Neural cell (in vitro differentiated cells): Measurements from ENCODE around the gene CDCP2. TPM values are rescaled to one million over a fixed set of nuclear protein-coding genes. Genes with fewer than 3 reads are reported as not detected.

Experiments used
- H2AFZ ChIP-seq: fragments of 200-600, 300-800 bp; sonication (generic), shearing (Covaris generic); 2 replicates; pipeline ENCODE4 v1.6.0; 2014; ENCODE audit warnings: low read depth, mild to moderate bottlenecking, antibody characterized with exemption, low read length, moderate library complexity
- H3F3A ChIP-seq: fragments of 200-600 bp; shearing (Covaris generic); 2 replicates; pipeline ENCODE4 v1.6.1; 2016; ENCODE audit warnings: mild to moderate bottlenecking, moderate library complexity, mixed read lengths, antibody characterized with exemption, low read length; ENCODE audit not compliant: insufficient read depth, poor library complexity, severe bottlenecking
- H3K27ac ChIP-seq: fragments of 200-600, 300-800 bp; sonication (generic), shearing (Covaris generic); 2 replicates; pipeline ENCODE4 v1.5.1; 2014; ENCODE audit warnings: mild to moderate bottlenecking, low read length, moderate library complexity
- H3K27me3 ChIP-seq: fragments of 300-800, 200-600 bp; sonication (generic), shearing (Covaris generic); 2 replicates; pipeline ENCODE4 v1.6.0; 2014; ENCODE audit warnings: mild to moderate bottlenecking, low read depth, low read length, moderate library complexity; ENCODE audit not compliant: insufficient read depth
- H3K36me3 ChIP-seq: fragments of 300-800, 200-600 bp; sonication (generic), shearing (Covaris generic); 2 replicates; pipeline ENCODE4 v1.5.1; 2014; ENCODE audit warnings: mild to moderate bottlenecking, antibody characterized with exemption, low read length, moderate library complexity; ENCODE audit not compliant: insufficient read depth
- H3K4me2 ChIP-seq: fragments of 300-800, 200-600 bp; sonication (generic), shearing (Covaris generic); 2 replicates; pipeline ENCODE4 v1.6.0; 2014; ENCODE audit warnings: mild to moderate bottlenecking, low read length
- H3K4me3 ChIP-seq: fragments of 300-800, 200-600 bp; sonication (generic), shearing (Covaris generic); 2 replicates; pipeline ENCODE4 v1.5.1; 2014; ENCODE audit warnings: mild to moderate bottlenecking, low read length, moderate library complexity
- H3K79me2 ChIP-seq: fragments of 200-600 bp; shearing (Covaris generic); replicated peaks from 2 replicates; pipeline ENCODE4 v1.6.0; 2014; ENCODE audit warnings: mild to moderate bottlenecking, low read length, moderate library complexity; ENCODE audit not compliant: insufficient read depth
- H3K9ac ChIP-seq: fragments of 300-800, 200-600 bp; sonication (generic), shearing (Covaris generic); 2 replicates; pipeline ENCODE4 v1.6.1; 2016; ENCODE audit warnings: mild to moderate bottlenecking, low read length, mixed read lengths
- H3K9me2 ChIP-seq: fragments of 200-600 bp; shearing (Covaris generic); 2 replicates; pipeline ENCODE4 v1.6.1; 2016; ENCODE audit warnings: mild to moderate bottlenecking, low read length, mixed read lengths; ENCODE audit not compliant: insufficient read depth
- H3K9me3 ChIP-seq: fragments of 200-600, 300-800 bp; sonication (generic), shearing (Covaris generic); 2 replicates; pipeline ENCODE4 v1.6.1; 2016; ENCODE audit warnings: mild to moderate bottlenecking, mixed run types, low read length, moderate library complexity, mixed read lengths
- H4K20me1 ChIP-seq: fragments of 200-600 bp; shearing (Covaris generic); 2 replicates; pipeline ENCODE4 v1.6.1; 2016; ENCODE audit warnings: mild to moderate bottlenecking, mixed run types; ENCODE audit not compliant: insufficient read depth
- EP300 ChIP-seq: fragments of 450-650 bp; conservative IDR thresholded peaks from 2 replicates; pipeline ENCODE4 v1.6.1; 2014; ENCODE audit warnings: antibody characterized with exemption, mild to moderate bottlenecking, moderate library complexity; ENCODE audit not compliant: poor library complexity, severe bottlenecking
- EZH2 ChIP-seq: fragments of 200-600, 300-800 bp; shearing (Covaris generic), sonication (generic); IDR thresholded peaks from 2 replicates; pipeline ENCODE4 v1.6.1; 2014; ENCODE audit warnings: antibody characterized with exemption, low read length, borderline replicate concordance, mild to moderate bottlenecking; ENCODE audit not compliant: insufficient read depth, poor library complexity, severe bottlenecking
- MXI1 ChIP-seq: fragments of 450-650 bp; conservative IDR thresholded peaks from 2 replicates; pipeline ENCODE4 v1.6.1; 2014; ENCODE audit warnings: antibody characterized with exemption, mild to moderate bottlenecking; ENCODE audit not compliant: poor library complexity, severe bottlenecking
- POLR2AphosphoS5 ChIP-seq: IDR thresholded peaks from 2 replicates; pipeline ENCODE4 v1.6.1; 2012
- RAD21 ChIP-seq: fragments of 450-650 bp; conservative IDR thresholded peaks from 2 replicates; pipeline ENCODE4 v1.6.1; 2014; ENCODE audit warnings: antibody characterized with exemption, mild to moderate bottlenecking, moderate library complexity
- REST ChIP-seq: IDR thresholded peaks from 2 replicates; pipeline ENCODE4 v1.6.1; 2012; ENCODE audit warnings: borderline replicate concordance
- SMC3 ChIP-seq: fragments of 450-650 bp; conservative IDR thresholded peaks from 2 replicates; pipeline ENCODE4 v1.6.1; 2014; ENCODE audit warnings: antibody characterized with exemption, mild to moderate bottlenecking, moderate library complexity; ENCODE audit not compliant: poor library complexity
- TAF1 ChIP-seq: IDR thresholded peaks from 2 replicates; pipeline ENCODE4 v1.6.1; 2012; ENCODE audit warnings: low read depth
- polyA plus RNA-seq: library from polyadenylated mRNA; depleted of rRNA; stranded (reverse); fragments of >200 nt; gene quantifications from 2 replicates; pipeline ENCODE4 v1.2.3, GENCODE V29; 2014
- TF ChIP-seq, protein P1 (sequence below): fragments of 450-650 bp; IDR thresholded peaks from 2 replicates; pipeline ENCODE4 v1.5.1; 2014; ENCODE audit warnings: antibody characterized with exemption, mild to moderate bottlenecking, moderate library complexity; ENCODE audit not compliant: poor library complexity, severe bottlenecking

The CDCP2 gene
- polyA plus RNA-seq, 1 donor from 2014 or later, result not detected

- Histone ChIP-seq H3K4me2 (no peak overlapping the region), H3K27ac (no peak overlapping the region), H3K9me3 (no peaks in the 10 kb centered on the region), H3K4me3 (no peak overlapping the region), H3K27me3 (no peaks in the 10 kb centered on the region), H3K9me2 (no peaks in the 10 kb centered on the region), H4K20me1 (no peaks in the 10 kb centered on the region), H3K79me2 (no peaks in the 10 kb centered on the region), H3F3A (no peaks in the 10 kb centered on the region), H2AFZ (no peak overlapping the region), H3K36me3 (no peaks in the 10 kb centered on the region), H3K9ac (no peak overlapping the region)
- TF ChIP-seq EP300 (no peak), MXI1 (no peak), RAD21 (no peak), POLR2AphosphoS5 (no peak)
- TF ChIP-seq, protein P1, sequence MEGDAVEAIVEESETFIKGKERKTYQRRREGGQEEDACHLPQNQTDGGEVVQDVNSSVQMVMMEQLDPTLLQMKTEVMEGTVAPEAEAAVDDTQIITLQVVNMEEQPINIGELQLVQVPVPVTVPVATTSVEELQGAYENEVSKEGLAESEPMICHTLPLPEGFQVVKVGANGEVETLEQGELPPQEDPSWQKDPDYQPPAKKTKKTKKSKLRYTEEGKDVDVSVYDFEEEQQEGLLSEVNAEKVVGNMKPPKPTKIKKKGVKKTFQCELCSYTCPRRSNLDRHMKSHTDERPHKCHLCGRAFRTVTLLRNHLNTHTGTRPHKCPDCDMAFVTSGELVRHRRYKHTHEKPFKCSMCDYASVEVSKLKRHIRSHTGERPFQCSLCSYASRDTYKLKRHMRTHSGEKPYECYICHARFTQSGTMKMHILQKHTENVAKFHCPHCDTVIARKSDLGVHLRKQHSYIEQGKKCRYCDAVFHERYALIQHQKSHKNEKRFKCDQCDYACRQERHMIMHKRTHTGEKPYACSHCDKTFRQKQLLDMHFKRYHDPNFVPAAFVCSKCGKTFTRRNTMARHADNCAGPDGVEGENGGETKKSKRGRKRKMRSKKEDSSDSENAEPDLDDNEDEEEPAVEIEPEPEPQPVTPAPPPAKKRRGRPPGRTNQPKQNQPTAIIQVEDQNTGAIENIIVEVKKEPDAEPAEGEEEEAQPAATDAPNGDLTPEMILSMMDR, result no peak
These were observed 15.2 kb downstream of the CDCP2 start for GRCh38 chr1:54137534-54138061.

GRCh38 chr1:54136963-54137533 lies 15.8 kb downstream of the CDCP2 start:
- Histone ChIP-seq H3K27ac (no peak overlapping the region), H3K27me3 (no peaks in the 10 kb centered on the region), H3K4me3 (no peak overlapping the region), H3K9me3 (no peaks in the 10 kb centered on the region), H3K9me2 (no peaks in the 10 kb centered on the region), H3K4me2 (no peak overlapping the region), H3K79me2 (no peaks in the 10 kb centered on the region), H3K9ac (no peak overlapping the region), H3K36me3 (no peaks in the 10 kb centered on the region), H2AFZ (no peak overlapping the region), H3F3A (no peaks in the 10 kb centered on the region), H4K20me1 (no peaks in the 10 kb centered on the region)
- TF ChIP-seq MXI1, result no peak
- TF ChIP-seq REST, result no peak
- TF ChIP-seq, protein P1, result no peak
- no peak for TF ChIP-seq TAF1
- no peak for TF ChIP-seq RAD21
- no peak for TF ChIP-seq EZH2
- TF ChIP-seq SMC3, result no peak
- TF ChIP-seq POLR2AphosphoS5, result no peak
- TF ChIP-seq EP300, result no peak
